HepG2 (cell line): ENCODE data around the gene NT5DC1. TPM values are rescaled to one million over a fixed set of nuclear protein-coding genes. Genes with fewer than 3 reads are reported as not detected.

ENCODE experiments used
- ATAC-seq: fragments of 200-7000 bp; cut with Tn5 transposase; 3 replicates; pipeline ENCODE4 v1.9.1; 2020; ENCODE audit warnings: mild to moderate bottlenecking, moderate library complexity
- BruUV-seq: library from RNA; stranded (reverse); fragments of 400-500 nt; replicated peaks from 2 replicates; lab custom pipeline; 2021; lab: Mats Ljungman, UMichigan
- CTCF ChIA-PET: fragments of 300-600 bp; formaldehyde crosslinking; extraction: SDS; loops from one replicate; lab custom pipeline; 2021; ENCODE audit warnings: low total read pairs, inconsistent platforms, low intra/inter-chr PET ratio; lab: Yijun Ruan, JAX
- POLR2A ChIA-PET: fragments of 350-600 bp; sonication (Branson Sonifier 250); formaldehyde crosslinking; loops from one replicate; lab custom pipeline; 2020; ENCODE audit warnings: antibody characterized with exemption, inconsistent platforms; lab: Yijun Ruan, JAX
- DNase-seq: peaks from one replicate; pipeline ENCODE4 v3.0.0-alpha.2; 2015; ENCODE audit warnings: low spot score
- FAIRE-seq: peaks from 3 replicates; lab custom pipeline; 2011; peaks lifted over from hg19 to GRCh38; lab: Jason Lieb, UNC
- H2AFZ ChIP-seq: one replicate; pipeline ENCODE4 v1.6.1; 2011; ENCODE audit warnings: low read length, inconsistent platforms
- H3K27ac ChIP-seq: fragments of 300-600 bp; 3 replicates; pipeline ENCODE4 v1.8.0; 2011; ENCODE audit warnings: mixed run types, mild to moderate bottlenecking, mixed read lengths, low read length, inconsistent platforms; ENCODE audit not compliant: insufficient read depth; ENCODE audit errors: extremely low read length
- H3K27me3 ChIP-seq, 2 experiments: fragments of 200-600 bp in 1 of 2; 2 replicates in 1 of 2; 3 replicates in 1 of 2; pipeline versions ENCODE4 v1.6.0 to v1.8.0; 2011; ENCODE audit warnings: low read length in 2 of 2, mild to moderate bottlenecking in 2 of 2, moderate library complexity in 2 of 2, inconsistent platforms in 1 of 2; ENCODE audit not compliant: insufficient read depth in 2 of 2, control insufficient read depth in 1 of 2
- H3K36me3 ChIP-seq, 2 experiments: fragments of 200-600 bp in 1 of 2; replicated peaks in 1 of 2; 2 replicates in 1 of 2; 3 replicates in 1 of 2; pipeline versions ENCODE4 v1.5.1 to v1.8.0; 2011; ENCODE audit warnings: low read length in 2 of 2, inconsistent platforms in 1 of 2; ENCODE audit not compliant: insufficient read depth in 2 of 2, control insufficient read depth in 1 of 2
- H3K4me1 ChIP-seq: 2 replicates; pipeline ENCODE4 v1.5.1; 2012; ENCODE audit warnings: low read length, inconsistent platforms; ENCODE audit not compliant: insufficient read depth
- H3K4me2 ChIP-seq: 2 replicates; pipeline ENCODE4 v1.6.0; 2011; ENCODE audit warnings: low read depth, low read length, inconsistent platforms
- H3K4me3 ChIP-seq, 3 experiments: fragments of 200-600 bp in 1 of 3; sonication (generic), shearing (Covaris generic) in 1 of 3; replicated peaks in 1 of 3; 2 replicates each; pipeline ENCODE4 v1.5.1; 2011 to 2016; ENCODE audit warnings: low read length in 3 of 3, inconsistent platforms in 2 of 3, low read depth in 2 of 3, mild to moderate bottlenecking in 2 of 3, control low read depth in 1 of 3, mixed read lengths in 1 of 3; ENCODE audit not compliant: insufficient read depth in 1 of 3
- H3K79me2 ChIP-seq: one replicate; pipeline ENCODE4 v1.6.1; 2011; ENCODE audit warnings: low read length, inconsistent platforms; ENCODE audit not compliant: insufficient read depth
- H3K9ac ChIP-seq: 2 replicates; pipeline ENCODE4 v1.6.0; 2011; ENCODE audit warnings: mild to moderate bottlenecking, low read depth, low read length, inconsistent platforms; ENCODE audit not compliant: insufficient read depth
- H3K9me3 ChIP-seq: 2 replicates; pipeline ENCODE4 v1.5.1; 2012; ENCODE audit warnings: mild to moderate bottlenecking, low read length
- H4K20me1 ChIP-seq: 2 replicates; pipeline ENCODE4 v1.6.0; 2011; ENCODE audit warnings: inconsistent platforms, mild to moderate bottlenecking, low read length, moderate library complexity; ENCODE audit not compliant: insufficient read depth
- FOXA3 ChIP-seq: IDR thresholded peaks from 2 replicates; pipeline ENCODE4 v1.6.1; 2016; ENCODE audit warnings: missing genetic modification reagents, missing compliant biosample characterization
- GATA4 ChIP-seq: sonication (generic); IDR thresholded peaks from 2 replicates; pipeline ENCODE4 v1.6.1; 2016; ENCODE audit warnings: antibody characterized with exemption, low read depth, borderline replicate concordance
- HMG20B ChIP-seq: conservative IDR thresholded peaks from 2 replicates; pipeline ENCODE4 v1.6.1; 2016; ENCODE audit warnings: missing genetic modification reagents, missing compliant biosample characterization
- HNRNPUL1 ChIP-seq: fragments of 200-400 bp; formaldehyde crosslinking; IDR thresholded peaks from 2 replicates; pipeline ENCODE4 v1.6.1; 2017; ENCODE audit warnings: low read depth, mild to moderate bottlenecking, low read length, moderate library complexity
- KLF16 ChIP-seq, 2 experiments: sonication (generic) in 1 of 2; formaldehyde crosslinking in 1 of 2; IDR thresholded peaks; 2 replicates each; pipeline versions ENCODE4 v1.6.1 to v1.8.0; 2016 to 2023; ENCODE audit warnings: missing genetic modification reagents in 2 of 2, missing compliant biosample characterization in 1 of 2
- KLF6 ChIP-seq: IDR thresholded peaks from 2 replicates; pipeline ENCODE4 v1.8.0; 2016; ENCODE audit warnings: missing biosample characterization, missing genetic modification reagents
- MAFF ChIP-seq: IDR thresholded peaks from 2 replicates; pipeline ENCODE4 v1.6.1; 2011; ENCODE audit warnings: low read depth, low read length, improper control_type of control experiment
- MBNL3 ChIP-seq: fragments of 250-450 bp; sonication (Bioruptor Pico); conservative IDR thresholded peaks from 2 replicates; pipeline ENCODE4 v1.8.0; 2022; ENCODE audit warnings: mild to moderate bottlenecking, inconsistent platforms
- MYC ChIP-seq: sonication (generic); formaldehyde crosslinking; IDR thresholded peaks from 2 replicates; pipeline ENCODE4 v1.9.0; 2021; ENCODE audit warnings: missing genetic modification reagents, borderline replicate concordance
- RELA ChIP-seq: sonication (generic); formaldehyde crosslinking; IDR thresholded peaks from 2 replicates; pipeline ENCODE4 v1.4.0; 2020; ENCODE audit warnings: missing genetic modification reagents
- STAT5B ChIP-seq: sonication (generic); formaldehyde crosslinking; IDR thresholded peaks from 2 replicates; pipeline ENCODE4 v1.4.0; 2020; ENCODE audit warnings: missing genetic modification reagents
- ZNF30 ChIP-seq: sonication (generic); formaldehyde crosslinking; IDR thresholded peaks from 2 replicates; pipeline ENCODE4 v1.5.0; 2020; ENCODE audit warnings: mild to moderate bottlenecking, missing genetic modification reagents
- ZNF33A ChIP-seq: sonication (generic); formaldehyde crosslinking; IDR thresholded peaks from 2 replicates; pipeline ENCODE4 v1.5.1; 2020; ENCODE audit warnings: missing genetic modification reagents, mild to moderate bottlenecking, moderate library complexity, borderline replicate concordance
- ZNF430 ChIP-seq: sonication (generic); formaldehyde crosslinking; IDR thresholded peaks from 2 replicates; pipeline ENCODE4 v1.9.0; 2021; ENCODE audit warnings: mild to moderate bottlenecking, missing genetic modification reagents
- ZNF605 ChIP-seq: sonication (generic); formaldehyde crosslinking; IDR thresholded peaks from 2 replicates; pipeline ENCODE4 v1.8.0; 2022; ENCODE audit warnings: mild to moderate bottlenecking, missing genetic modification reagents
- ZNF883 ChIP-seq: sonication (generic); formaldehyde crosslinking; IDR thresholded peaks from 2 replicates; pipeline ENCODE4 v1.5.1; 2020; ENCODE audit warnings: mild to moderate bottlenecking, missing genetic modification reagents; ENCODE audit errors: not compliant biosample characterization
- ZSCAN21 ChIP-seq: sonication (generic); formaldehyde crosslinking; IDR thresholded peaks from 2 replicates; pipeline ENCODE4 v1.8.0; 2022; ENCODE audit warnings: mild to moderate bottlenecking, missing genetic modification reagents, moderate library complexity, borderline replicate concordance
- ZSCAN25 ChIP-seq: sonication (generic); formaldehyde crosslinking; IDR thresholded peaks from 2 replicates; pipeline ENCODE4 v1.8.0; 2022; ENCODE audit warnings: mild to moderate bottlenecking, missing genetic modification reagents
- WGBS: methylation state at CpG from one replicate; pipeline ENCODE4 v1.1.6; 2017; ENCODE audit warnings: low lambda C conversion rate; 5-methylcytosine and 5-hydroxymethylcytosine counted together
- in situ Hi-C: cut with HindIII; loops from 2 replicates; pipeline ENCODE4 v1.10.0; 2017; ENCODE audit warnings: low pct_unique_long_range_greater_than_20kb; ENCODE audit not compliant: extremely low pct_ligation_motif_present
- intact Hi-C: fragments of 100-400 bp; cut with micrococcal nuclease; formaldehyde crosslinking; loops from one replicate; pipeline ENCODE4 v1.10.0; 2022; ENCODE audit not compliant: unreplicated experiment
- polyA plus RNA-seq, 8 experiments: library from polyadenylated mRNA; depleted of rRNA in 3 of 8; stranded (reverse) in 7 of 8; unstranded in 1 of 8; fragments of >200 nt; fragmentation: Illumina TruSeq in 4 of 8; extraction: Trizol in 4 of 8; gene quantifications; 2 replicates each; pipeline versions ENCODE4 v1.2.1 to v1.2.3, GENCODE V29; 2011 to 2016; ENCODE audit warnings: low read depth in 4 of 8, missing spikeins in 1 of 8, mixed read lengths in 1 of 8; ENCODE audit not compliant: insufficient read depth in 1 of 8
- total RNA-seq, 5 experiments: library from RNA; depleted of rRNA; stranded (reverse); fragments of >200 nt; fragmentation: Illumina TruSeq; extraction: Trizol; gene quantifications; 2 replicates each; pipeline ENCODE4 v1.2.3, GENCODE V29; 2016; ENCODE audit warnings: low read depth in 1 of 5
- TF ChIP-seq, protein P1 (sequence below): sonication (generic); formaldehyde crosslinking; conservative IDR thresholded peaks from 2 replicates; pipeline ENCODE4 v1.4.0; 2020; ENCODE audit warnings: missing genetic modification reagents

Gene NT5DC1
- total and polyA plus RNA-seq, 2 of the 13 experiments (the other 11 are each of a cell fraction or from before 2014, with no cell fraction given), result 27.0 to 56.1 TPM

DNA sequence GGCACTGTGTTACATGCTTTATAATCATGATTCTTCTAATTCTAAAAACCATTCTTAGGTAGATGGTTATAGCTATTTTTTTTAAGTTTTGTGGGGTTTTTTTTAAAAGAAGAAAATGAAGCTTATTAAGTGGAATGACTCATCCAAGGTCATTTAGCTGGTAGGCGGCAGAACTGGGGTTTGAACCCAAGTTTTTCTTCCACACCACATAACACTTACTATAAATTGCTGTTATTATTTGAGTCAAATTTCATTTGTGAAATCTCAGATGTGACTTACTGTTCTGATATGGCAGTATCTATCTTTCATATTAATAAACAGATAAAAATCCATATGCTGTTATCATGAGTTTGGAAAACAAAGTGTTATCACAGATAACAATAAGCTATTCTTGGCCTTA is 35.7 kb downstream of the NT5DC1 start:
- no peaks in the 10 kb centered on the region for H3K27me3 ChIP-seq
- H3K4me2 ChIP-seq, result no peak overlapping the region
- in situ Hi-C loops, result no loop called here
- no peak overlapping the region for H2AFZ ChIP-seq
- ATAC-seq (no peak), FAIRE-seq (no peak), DNase-seq (no peak)
- no peak overlapping the region for H3K9ac ChIP-seq
- WGBS, result 96% methylated on average over 1 of the region's 1 CpG
- H3K4me3 ChIP-seq, result no peak overlapping the region
- TF ChIP-seq RELA (CRISPR knock-in tag), result no peak
- no peak for TF ChIP-seq MAFF
- no peak for TF ChIP-seq KLF6 (CRISPR knock-in tag)
- no peak for TF ChIP-seq GATA4
- no peak for TF ChIP-seq HNRNPUL1
- no peak for TF ChIP-seq ZNF30
- TF ChIP-seq, protein P1, sequence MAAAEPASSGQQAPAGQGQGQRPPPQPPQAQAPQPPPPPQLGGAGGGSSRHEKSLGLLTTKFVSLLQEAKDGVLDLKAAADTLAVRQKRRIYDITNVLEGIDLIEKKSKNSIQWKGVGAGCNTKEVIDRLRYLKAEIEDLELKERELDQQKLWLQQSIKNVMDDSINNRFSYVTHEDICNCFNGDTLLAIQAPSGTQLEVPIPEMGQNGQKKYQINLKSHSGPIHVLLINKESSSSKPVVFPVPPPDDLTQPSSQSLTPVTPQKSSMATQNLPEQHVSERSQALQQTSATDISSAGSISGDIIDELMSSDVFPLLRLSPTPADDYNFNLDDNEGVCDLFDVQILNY (CRISPR knock-in tag), result no peak
- no peak for TF ChIP-seq MBNL3 (CRISPR knock-in tag)
- no peak for TF ChIP-seq HMG20B (CRISPR knock-in tag)
- TF ChIP-seq ZSCAN21, result no peak
- TF ChIP-seq ZNF430 (CRISPR knock-in tag), result no peak
- no peak for TF ChIP-seq STAT5B (CRISPR knock-in tag)
- TF ChIP-seq ZNF605 (CRISPR knock-in tag), result no peak
- TF ChIP-seq FOXA3 (CRISPR knock-in tag), result no peak
- no peak for TF ChIP-seq ZNF33A
- TF ChIP-seq ZNF883 (CRISPR knock-in tag), result no peak
- no peak for TF ChIP-seq KLF16 (CRISPR knock-in tag; IDR thresholded peaks at IDR 0.05)
- no peak for TF ChIP-seq ZSCAN25 (CRISPR knock-in tag)
- no peak for TF ChIP-seq MYC (CRISPR knock-in tag)
- intact Hi-C loops, result no loop called here
- no peaks in the 10 kb centered on the region for H3K4me1 ChIP-seq
- POLR2A ChIA-PET, result no interaction called here
- CTCF ChIA-PET, result no interaction called here
- no TSS peak for BruUV-seq
- H3K79me2 ChIP-seq, result no peaks in the 10 kb centered on the region
- H3K27ac ChIP-seq, result no peak overlapping the region
- H3K36me3 ChIP-seq, result no peaks in the 10 kb centered on the region; a peak in 2 of 5 replicates
- H4K20me1 ChIP-seq, result no peaks in the 10 kb centered on the region
- no peaks in the 10 kb centered on the region for H3K9me3 ChIP-seq
